GM19438 (cell line): ENCODE measurements around the gene IL25.
"Not testable (repeated sequence)": the region's sequence is repeated elsewhere in the genome, so short reads cannot be mapped to it uniquely, and the experiment has no call there.

Source experiments
- ATAC-seq: cut with Tn5 transposase; IDR thresholded peaks from one replicate; pipeline ENCODE4 v1.9.1; 2021; ENCODE audit warnings: low read depth; ENCODE audit not compliant: unreplicated experiment

IL25 gene

GRCh38 chr14:23386999-23387398 is 14.4 kb downstream of the IL25 start:
- no peak for ATAC-seq

DNA sequence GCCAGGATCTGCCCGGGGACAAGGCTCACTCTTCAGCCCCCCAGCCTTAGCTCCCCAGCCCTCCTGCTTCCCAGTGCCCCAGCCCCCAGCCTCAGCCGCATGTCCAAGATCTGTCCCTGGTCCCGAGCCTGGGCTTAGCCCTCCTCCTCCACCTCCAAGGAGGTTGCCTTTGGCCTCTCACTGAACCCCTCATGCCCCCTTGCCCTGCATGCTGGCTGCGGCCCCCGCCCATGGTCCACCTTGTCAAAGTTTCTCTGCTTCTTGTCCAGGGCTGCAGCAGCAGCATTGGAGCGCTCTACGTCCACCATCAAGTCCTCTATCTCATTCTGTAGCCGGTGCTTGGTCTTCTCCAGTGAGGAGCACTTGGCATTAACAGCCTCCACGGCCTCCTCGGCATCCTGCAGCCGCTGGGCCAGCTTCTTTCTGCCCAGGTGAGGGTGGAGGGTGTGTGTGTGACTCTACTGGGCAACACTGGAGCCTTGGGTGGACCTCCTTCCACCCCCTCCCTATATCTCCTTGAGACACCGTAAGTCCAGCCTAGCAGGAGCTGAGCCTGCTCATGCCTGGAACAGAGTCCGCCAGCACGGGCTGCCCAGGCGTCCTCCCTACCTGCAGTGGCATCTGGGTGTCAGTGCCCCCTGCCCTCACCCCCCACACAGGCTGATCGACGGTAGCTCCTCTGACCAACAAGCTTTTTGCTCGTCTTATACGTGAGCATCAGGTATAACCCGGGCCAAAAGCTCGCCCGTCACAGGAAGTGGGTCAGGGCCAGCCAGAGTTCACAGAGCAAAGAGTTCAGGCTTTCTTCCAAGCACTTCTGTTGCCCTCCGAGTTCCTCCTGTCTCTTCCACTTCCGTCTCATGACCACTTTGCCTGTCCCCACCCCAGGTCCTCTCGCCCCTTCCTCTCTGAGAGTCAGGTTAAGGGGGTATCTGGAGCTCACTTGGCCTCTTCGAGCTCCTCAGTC is 15.6 kb downstream of the IL25 start:
- no peak for ATAC-seq

GRCh38 chr14:23388996-23389395 is 16.4 kb downstream of the IL25 start:
- ATAC-seq = no peak

GRCh38 chr14:23389396-23389795 is 16.8 kb downstream of the IL25 start:
- no peak for ATAC-seq

DNA sequence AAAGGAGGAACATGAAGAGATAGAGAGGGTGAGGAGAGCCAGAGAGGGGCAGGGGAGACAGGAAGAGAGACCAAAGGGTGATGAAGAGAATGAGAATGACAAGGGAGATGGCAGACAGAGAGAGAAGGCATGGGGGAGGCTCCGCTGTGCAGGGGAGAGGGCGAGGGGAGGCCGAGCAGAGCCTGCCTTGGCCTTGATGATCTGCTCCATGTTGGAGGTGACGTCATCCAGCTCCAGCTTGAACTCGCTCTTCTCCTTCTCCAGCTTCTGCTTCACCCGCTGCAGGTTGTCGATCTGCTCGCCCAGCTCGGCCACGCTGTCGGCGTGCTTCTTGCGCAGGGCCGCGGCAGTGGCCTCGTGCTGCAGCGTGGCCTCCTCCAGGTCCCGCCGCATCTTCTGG is 17.3 kb downstream of the IL25 start:
- not testable (repeated sequence) for ATAC-seq

DNA sequence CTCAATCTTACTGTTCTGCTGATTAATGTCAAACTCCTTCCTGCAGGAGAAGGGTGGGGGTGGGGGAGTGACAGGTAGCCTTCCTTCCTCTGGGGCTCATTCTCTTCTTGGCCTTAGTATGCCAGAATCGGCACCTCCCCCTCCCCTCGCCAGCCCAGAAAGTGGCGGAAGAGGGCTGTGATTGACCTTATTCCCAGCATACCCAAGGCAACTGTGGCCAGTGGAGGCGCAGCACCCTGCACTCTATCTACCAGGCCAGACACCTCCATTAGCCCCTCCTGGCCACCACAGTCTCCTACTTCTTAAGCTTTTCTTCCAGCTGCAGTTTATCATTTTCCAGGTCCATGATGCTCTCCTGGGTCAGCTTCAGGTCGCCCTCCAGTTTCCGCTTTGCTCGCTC is 20.0 kb downstream of the IL25 start:
- no peak for ATAC-seq

DNA sequence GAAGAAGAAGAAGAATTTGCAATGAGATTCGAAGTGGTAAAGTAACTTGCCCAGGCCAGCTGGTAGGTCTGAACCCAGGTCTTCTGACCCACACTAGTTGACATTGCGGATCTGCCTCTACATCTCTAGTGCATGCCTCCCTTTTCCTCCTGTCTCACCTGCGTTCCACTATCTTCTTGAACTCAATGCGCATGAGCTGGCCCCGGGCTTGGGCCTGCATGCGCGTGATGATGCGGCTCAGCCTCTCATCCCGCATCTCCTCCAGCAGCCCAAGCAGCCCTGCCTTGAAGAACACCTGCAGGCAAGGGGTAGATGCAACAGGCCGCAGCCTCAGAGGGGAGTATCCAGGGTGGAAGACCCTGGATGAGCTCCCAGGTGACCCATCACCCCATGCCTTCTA is 23.5 kb downstream of the IL25 start:
- ATAC-seq = no peak

GRCh38 chr14:23396781-23397407 is 24.3 kb downstream of the IL25 start:
- ATAC-seq = no peak

- ATAC-seq = no peak
Measured at GRCh38 chr14:23398348-23398747, 25.7 kb downstream of the IL25 start.

DNA sequence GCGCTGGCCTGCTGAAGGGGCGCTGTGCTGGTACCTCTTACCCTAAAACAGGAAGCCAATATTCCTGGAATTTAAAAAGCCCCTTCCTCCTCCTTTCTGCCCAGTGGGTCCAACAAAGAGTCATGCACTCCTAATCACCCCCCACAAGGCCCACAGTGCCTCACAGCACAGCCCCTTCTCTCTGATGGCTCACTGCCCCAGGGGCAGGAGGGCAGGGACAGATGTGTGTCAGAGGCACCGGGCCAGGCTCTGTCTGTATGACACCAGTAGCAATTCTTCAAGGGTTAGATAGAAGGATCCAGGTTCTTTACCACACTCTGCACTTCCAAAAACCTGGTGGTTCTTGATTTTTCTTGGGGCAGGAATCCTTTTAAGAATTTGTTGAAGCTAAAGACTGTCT is 26.5 kb downstream of the IL25 start:
- ATAC-seq = no peak

GRCh38 chr14:23399591-23399990 is 27.0 kb downstream of the IL25 start:
- ATAC-seq = no peak

GRCh38 chr14:23400496-23401149 is 28.0 kb downstream of the IL25 start:
- not testable (repeated sequence) for ATAC-seq

DNA sequence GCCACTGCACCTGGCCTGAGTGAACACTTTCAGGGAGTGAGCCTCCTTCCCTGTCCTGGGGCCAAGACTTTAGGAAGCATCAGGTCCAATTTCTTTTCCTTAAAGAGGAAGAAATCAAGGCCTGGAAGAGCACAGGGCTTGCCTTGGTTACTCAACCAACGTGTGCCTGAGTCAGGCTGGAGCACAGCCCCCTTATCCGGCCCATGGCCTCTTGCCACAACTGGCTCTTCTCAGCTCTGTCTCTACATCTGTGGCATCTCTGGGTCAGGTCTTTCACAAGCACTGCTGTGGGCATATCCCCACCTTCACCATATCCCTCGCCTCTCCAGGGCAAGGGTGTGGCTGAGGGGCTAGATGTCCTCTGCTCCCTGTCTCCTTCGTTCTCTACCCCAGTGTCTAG is 28.7 kb downstream of the IL25 start:
- ATAC-seq = no peak

DNA sequence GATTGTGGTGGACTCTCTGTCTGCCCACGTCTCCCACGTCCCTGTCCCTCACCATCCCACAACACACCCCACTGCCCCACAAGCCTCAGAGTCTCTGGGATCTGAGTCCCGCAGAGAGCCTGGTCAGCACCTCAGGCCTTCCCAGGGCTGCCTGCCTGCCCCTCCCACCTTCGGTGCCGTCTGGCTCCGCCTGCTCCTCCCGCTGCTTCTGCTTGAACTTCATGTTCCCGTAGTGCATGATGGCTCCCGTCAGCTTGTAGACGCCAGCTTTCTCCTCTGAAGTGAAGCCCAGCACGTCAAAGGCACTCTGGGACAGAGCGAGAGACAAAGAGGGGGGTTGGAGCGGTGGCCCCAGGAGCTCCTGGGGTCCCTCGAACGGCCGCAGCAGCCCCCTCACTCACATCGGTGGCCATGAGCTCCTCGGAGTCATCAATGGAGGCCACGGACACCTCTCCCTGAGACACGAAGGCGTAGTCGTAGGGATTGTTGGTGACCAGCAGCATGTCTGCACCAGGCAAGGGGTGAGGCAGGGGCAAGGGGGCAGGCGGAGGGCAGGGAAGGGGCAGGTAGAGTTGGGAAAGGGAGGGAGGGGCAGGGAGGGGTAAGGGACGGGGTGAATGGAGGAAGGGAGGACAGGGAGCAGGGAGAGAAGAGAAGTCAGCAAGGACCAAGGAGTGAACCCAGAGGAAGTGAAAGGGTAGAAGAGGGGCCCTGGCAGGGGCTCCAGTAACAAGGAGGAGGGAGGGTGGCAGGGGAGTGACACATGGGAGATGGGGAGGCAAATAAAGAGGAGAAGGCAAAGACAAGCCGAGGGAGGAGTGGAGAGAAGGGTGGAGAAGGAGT is 29.9 kb downstream of the IL25 start:
- no peak for ATAC-seq

DNA sequence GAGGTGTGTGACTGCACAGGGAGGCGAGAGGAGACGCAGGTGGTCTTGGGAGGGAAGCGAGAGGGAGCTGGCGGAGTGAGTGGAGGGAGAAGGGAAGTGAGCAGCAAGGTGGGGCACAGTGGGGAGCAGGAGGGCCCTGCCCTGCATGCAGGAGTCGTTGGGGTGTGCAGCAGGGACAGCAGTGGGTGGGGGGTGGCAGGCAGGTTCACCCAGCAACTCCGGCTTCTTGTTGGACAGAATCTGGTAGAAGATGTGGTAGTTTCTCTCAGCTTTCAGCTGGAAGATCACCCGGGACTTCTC is 30.5 kb downstream of the IL25 start:
- no peak for ATAC-seq

GRCh38 chr14:23403908-23404307 is 31.3 kb downstream of the IL25 start:
- no peak for ATAC-seq

- ATAC-seq = no peak
Measured at GRCh38 chr14:23404331-23404900, 31.8 kb downstream of the IL25 start.

- ATAC-seq = no peak
Measured at GRCh38 chr14:23405096-23405495, 32.5 kb downstream of the IL25 start.

- no peak for ATAC-seq
Measured at GRCh38 chr14:23405516-23406025, 33.0 kb downstream of the IL25 start.

DNA sequence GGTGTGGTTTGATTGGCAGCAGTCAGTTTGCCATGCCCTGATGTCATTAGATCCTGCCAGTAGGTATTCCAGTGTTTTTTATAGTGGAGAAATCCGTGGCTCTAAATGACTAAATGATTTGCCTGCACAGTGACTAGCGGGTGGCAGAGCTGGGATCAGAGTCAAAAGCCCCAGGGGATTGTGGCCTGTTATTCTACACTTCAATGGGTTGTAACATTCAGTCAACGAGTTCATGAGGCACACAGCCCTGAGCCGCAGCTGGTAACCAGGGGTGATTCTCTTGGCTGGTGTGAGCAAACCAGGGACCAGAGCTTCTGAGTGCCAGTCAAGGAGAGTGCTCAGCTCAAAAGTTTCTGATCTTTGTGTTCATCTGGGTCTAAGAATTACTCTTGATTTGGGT is 33.6 kb downstream of the IL25 start:
- ATAC-seq = no peak
